A673 (cell line): ENCODE results near the gene ALG10B. TPM values are rescaled to one million over a fixed set of nuclear protein-coding genes. Genes with fewer than 3 reads are reported as not detected.
"Not testable (repeated sequence)": the region's sequence is repeated elsewhere in the genome, so short reads cannot be mapped to it uniquely, and the experiment has no call there.

Experiments used
- BruUV-seq: library from RNA; stranded (reverse); fragments of 400-500 nt; replicated peaks from 2 replicates; lab custom pipeline; 2021; lab: Mats Ljungman, UMichigan
- CTCF ChIA-PET: fragments of 300-600 bp; sonication (Branson Sonifier 250); formaldehyde crosslinking; loops from one replicate; lab custom pipeline; 2022; ENCODE audit warnings: antibody characterized with exemption; lab: Charles Lee
- POLR2A ChIA-PET: fragments of 300-600 bp; sonication (Branson Sonifier 250); formaldehyde crosslinking; loops from one replicate; lab custom pipeline; 2022; ENCODE audit warnings: antibody characterized with exemption; ENCODE audit not compliant: low non-redundant PET; lab: Charles Lee
- DNase-seq: peaks from one replicate; pipeline ENCODE4 v3.0.0-alpha.2; 2015; ENCODE audit warnings: low spot score
- H3K27ac ChIP-seq: fragments of 200-600 bp; sonication (generic); 2 replicates; pipeline ENCODE4 v1.5.1; 2016; ENCODE audit warnings: mixed run types, low read depth, mild to moderate bottlenecking, mixed read lengths, antibody characterized with exemption, low read length; ENCODE audit not compliant: poor library complexity, severe bottlenecking
- H3K27me3 ChIP-seq: fragments of 200-600 bp; sonication (generic); replicated peaks from 2 replicates; pipeline ENCODE4 v1.6.1; 2017; ENCODE audit warnings: mixed run types, low read depth, mild to moderate bottlenecking, mixed read lengths, antibody characterized with exemption, low read length; ENCODE audit not compliant: insufficient read depth, poor library complexity
- H3K36me3 ChIP-seq: fragments of 200-600 bp; sonication (generic); 2 replicates; pipeline ENCODE4 v1.6.1; 2016; ENCODE audit warnings: mixed run types, mild to moderate bottlenecking, mixed read lengths, antibody characterized with exemption, low read length; ENCODE audit not compliant: insufficient read depth, poor library complexity, severe bottlenecking
- H3K4me1 ChIP-seq: fragments of 200-600 bp; sonication (generic); 2 replicates; pipeline ENCODE4 v1.6.1; 2017; ENCODE audit warnings: mixed run types, mild to moderate bottlenecking, mixed read lengths, antibody characterized with exemption, low read length; ENCODE audit not compliant: insufficient read depth, poor library complexity, severe bottlenecking
- H3K4me3 ChIP-seq: fragments of 200-600 bp; sonication (generic); 2 replicates; pipeline ENCODE4 v1.5.1; 2016; ENCODE audit warnings: low read depth, mixed run types, mild to moderate bottlenecking, mixed read lengths, low read length; ENCODE audit not compliant: poor library complexity, severe bottlenecking
- H3K9me3 ChIP-seq: fragments of 200-600 bp; sonication (generic); 2 replicates; pipeline ENCODE4 v1.6.1; 2016; ENCODE audit warnings: mixed run types, low read depth, mild to moderate bottlenecking, mixed read lengths, antibody characterized with exemption, low read length; ENCODE audit not compliant: poor library complexity, severe bottlenecking
- CTCF ChIP-seq: fragments of 300-800, 200-600 bp; sonication (generic); conservative IDR thresholded peaks from 2 replicates; pipeline ENCODE4 v1.5.1; 2017; ENCODE audit warnings: low read depth, mild to moderate bottlenecking, antibody characterized with exemption, low read length, moderate library complexity, mixed read lengths
- EZH2 ChIP-seq: fragments of 200-600 bp; sonication (generic); IDR thresholded peaks from 2 replicates; pipeline ENCODE4 v1.6.1; 2017; ENCODE audit warnings: borderline replicate concordance, low read depth, mild to moderate bottlenecking, mixed read lengths, antibody characterized with exemption, low read length; ENCODE audit not compliant: poor library complexity, severe bottlenecking
- intact Hi-C: fragments of 100-400 bp; cut with micrococcal nuclease; formaldehyde crosslinking; loops from one replicate; pipeline ENCODE4 v1.10.0; 2022; ENCODE audit not compliant: unreplicated experiment
- total RNA-seq: library from RNA; stranded (reverse); gene quantifications from 2 replicates; pipeline ENCODE4 v1.2.3, GENCODE V29; 2021

The ALG10B gene
- total RNA-seq, 1 experiment from 2014 or later = 13.8 TPM

DNA sequence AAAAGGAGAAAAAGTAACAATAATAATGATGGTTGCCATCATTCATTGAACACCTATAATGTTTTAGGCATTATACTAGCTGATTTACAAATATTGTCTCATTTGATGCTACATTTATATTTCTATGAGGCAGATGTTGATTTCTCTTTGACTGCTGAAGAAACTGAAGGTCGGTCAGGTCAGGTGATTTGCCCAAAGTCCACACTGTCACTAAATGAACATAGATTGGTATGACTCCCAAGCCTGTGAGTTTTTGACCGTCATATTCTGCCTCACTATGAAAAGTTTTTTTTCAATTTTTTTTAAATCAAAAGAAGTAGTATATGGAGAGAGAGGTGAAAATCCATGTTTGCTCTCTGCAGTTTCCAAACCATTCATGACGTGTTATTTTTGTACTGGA, 10.8 kb downstream of the ALG10B start:
- no peaks in the 10 kb centered on the region for H3K9me3 ChIP-seq
- no peaks in the 10 kb centered on the region for H3K36me3 ChIP-seq
- BruUV-seq = no TSS peak
- no peaks in the 10 kb centered on the region for H3K4me1 ChIP-seq
- no peak for DNase-seq
- no peaks in the 10 kb centered on the region for H3K27me3 ChIP-seq
- no peak overlapping the region for H3K27ac ChIP-seq
- TF ChIP-seq CTCF (no peak), EZH2 (no peak)
- ChIA-PET POLR2A (no interaction called here), CTCF (no interaction called here)
- H3K4me3 ChIP-seq = no peak overlapping the region
- intact Hi-C loops = no loop called here

- Histone ChIP-seq H3K4me3 (no peak overlapping the region), H3K27ac (no peak overlapping the region), H3K27me3 (no peaks in the 10 kb centered on the region), H3K4me1 (no peaks in the 10 kb centered on the region), H3K9me3 (no peaks in the 10 kb centered on the region), H3K36me3 (no peaks in the 10 kb centered on the region)
- intact Hi-C loops = loop anchor here (2.0 kb wide), 1 partner anchor 776 kb away; no protein-coding TSS in a partner anchor
- BruUV-seq = no TSS peak
- ChIA-PET POLR2A (no interaction called here), CTCF (no interaction called here)
- no peak for TF ChIP-seq EZH2
- peak; percentile 69 for TF ChIP-seq CTCF
- DNase-seq = peak; percentile 48
These were observed 11.8 kb downstream of the ALG10B start for GRCh38 chr12:38328306-38328895.

DNA sequence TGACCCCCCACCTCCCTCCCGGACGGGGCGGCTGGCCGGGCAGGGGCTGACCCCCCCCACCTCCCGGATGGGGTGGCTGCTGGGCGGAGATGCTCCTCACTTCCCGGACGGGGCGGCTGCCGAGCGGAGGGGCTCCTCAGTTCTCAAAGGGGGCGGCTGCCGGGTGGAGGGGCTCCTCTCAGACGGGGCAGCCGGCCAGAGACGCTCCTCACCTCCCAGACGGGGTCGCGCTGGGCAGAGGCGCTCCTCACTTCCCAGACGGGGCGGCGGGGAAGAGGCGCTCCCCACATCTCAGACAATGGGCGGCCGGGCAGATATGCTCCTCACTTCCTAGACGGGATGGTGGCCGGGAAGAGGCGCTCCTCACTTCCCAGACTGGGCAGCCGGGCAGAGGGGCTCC, 13.8 kb downstream of the ALG10B start:
- BruUV-seq, H3K4me1 ChIP-seq, POLR2A ChIA-PET, H3K36me3 ChIP-seq, H3K27me3 ChIP-seq, CTCF ChIA-PET, H3K9me3 ChIP-seq, DNase-seq, H3K27ac ChIP-seq, H3K4me3 ChIP-seq: not testable (repeated sequence)
- intact Hi-C loops = loop anchor here (5.0 to 10.0 kb wide), 2 partner anchors 582 to 934 kb away; no protein-coding TSS in a partner anchor

- H3K4me1 ChIP-seq = no peaks in the 10 kb centered on the region
- ChIA-PET CTCF (no interaction called here), POLR2A (no interaction called here)
- TF ChIP-seq CTCF (no peak), EZH2 (no peak)
- no peaks in the 10 kb centered on the region for H3K36me3 ChIP-seq
- no peak for DNase-seq
- intact Hi-C loops = loop anchor here (5.0 to 10.0 kb wide), 2 partner anchors 579 to 932 kb away; no protein-coding TSS in a partner anchor
- H3K9me3 ChIP-seq = no peaks in the 10 kb centered on the region
- BruUV-seq = no TSS peak
- no peak overlapping the region for H3K27ac ChIP-seq
- H3K27me3 ChIP-seq = no peaks in the 10 kb centered on the region
- no peak overlapping the region for H3K4me3 ChIP-seq
These were observed 16.2 kb downstream of the ALG10B start for GRCh38 chr12:38332814-38333213.
